ENCODE measurements around the gene DUSP21.

GRCh38 chrX:44889824-44890223 lies 46.0 kb downstream of the DUSP21 start:
- TF ChIP-seq CTCF (IDR thresholded peaks at IDR 0.05; ENCODE audit: low read length) (no peak), EZH2 (optimal IDR thresholded peaks at IDR 0.05; ENCODE audit: low read depth, low read length) (no peak)

Measured in MM.1S (cell line).